ENCODE data around the gene SHPK.

The SHPK gene

DNA sequence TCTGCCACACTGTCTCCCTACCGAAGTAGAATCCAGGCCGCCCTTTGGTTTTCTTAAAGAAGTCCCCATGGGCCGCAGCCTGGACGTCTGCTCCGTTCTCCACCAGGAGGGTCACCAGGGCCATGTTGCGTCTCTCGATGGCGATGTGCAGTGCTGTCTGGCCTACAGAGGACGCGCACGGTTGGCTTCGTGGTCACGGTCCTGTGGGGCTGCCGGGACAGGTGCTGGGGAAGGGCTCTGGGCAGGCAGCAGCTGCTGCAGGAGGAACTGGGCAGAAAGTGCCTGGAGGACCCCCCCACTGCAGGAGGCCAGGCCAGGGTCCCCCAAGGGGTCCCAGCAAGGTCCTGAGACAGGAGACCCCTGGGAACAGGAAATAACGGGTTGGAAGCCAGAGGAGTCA, 45.8 kb downstream of the SHPK start (continued):
- TF ChIP-seq, protein P1, sequence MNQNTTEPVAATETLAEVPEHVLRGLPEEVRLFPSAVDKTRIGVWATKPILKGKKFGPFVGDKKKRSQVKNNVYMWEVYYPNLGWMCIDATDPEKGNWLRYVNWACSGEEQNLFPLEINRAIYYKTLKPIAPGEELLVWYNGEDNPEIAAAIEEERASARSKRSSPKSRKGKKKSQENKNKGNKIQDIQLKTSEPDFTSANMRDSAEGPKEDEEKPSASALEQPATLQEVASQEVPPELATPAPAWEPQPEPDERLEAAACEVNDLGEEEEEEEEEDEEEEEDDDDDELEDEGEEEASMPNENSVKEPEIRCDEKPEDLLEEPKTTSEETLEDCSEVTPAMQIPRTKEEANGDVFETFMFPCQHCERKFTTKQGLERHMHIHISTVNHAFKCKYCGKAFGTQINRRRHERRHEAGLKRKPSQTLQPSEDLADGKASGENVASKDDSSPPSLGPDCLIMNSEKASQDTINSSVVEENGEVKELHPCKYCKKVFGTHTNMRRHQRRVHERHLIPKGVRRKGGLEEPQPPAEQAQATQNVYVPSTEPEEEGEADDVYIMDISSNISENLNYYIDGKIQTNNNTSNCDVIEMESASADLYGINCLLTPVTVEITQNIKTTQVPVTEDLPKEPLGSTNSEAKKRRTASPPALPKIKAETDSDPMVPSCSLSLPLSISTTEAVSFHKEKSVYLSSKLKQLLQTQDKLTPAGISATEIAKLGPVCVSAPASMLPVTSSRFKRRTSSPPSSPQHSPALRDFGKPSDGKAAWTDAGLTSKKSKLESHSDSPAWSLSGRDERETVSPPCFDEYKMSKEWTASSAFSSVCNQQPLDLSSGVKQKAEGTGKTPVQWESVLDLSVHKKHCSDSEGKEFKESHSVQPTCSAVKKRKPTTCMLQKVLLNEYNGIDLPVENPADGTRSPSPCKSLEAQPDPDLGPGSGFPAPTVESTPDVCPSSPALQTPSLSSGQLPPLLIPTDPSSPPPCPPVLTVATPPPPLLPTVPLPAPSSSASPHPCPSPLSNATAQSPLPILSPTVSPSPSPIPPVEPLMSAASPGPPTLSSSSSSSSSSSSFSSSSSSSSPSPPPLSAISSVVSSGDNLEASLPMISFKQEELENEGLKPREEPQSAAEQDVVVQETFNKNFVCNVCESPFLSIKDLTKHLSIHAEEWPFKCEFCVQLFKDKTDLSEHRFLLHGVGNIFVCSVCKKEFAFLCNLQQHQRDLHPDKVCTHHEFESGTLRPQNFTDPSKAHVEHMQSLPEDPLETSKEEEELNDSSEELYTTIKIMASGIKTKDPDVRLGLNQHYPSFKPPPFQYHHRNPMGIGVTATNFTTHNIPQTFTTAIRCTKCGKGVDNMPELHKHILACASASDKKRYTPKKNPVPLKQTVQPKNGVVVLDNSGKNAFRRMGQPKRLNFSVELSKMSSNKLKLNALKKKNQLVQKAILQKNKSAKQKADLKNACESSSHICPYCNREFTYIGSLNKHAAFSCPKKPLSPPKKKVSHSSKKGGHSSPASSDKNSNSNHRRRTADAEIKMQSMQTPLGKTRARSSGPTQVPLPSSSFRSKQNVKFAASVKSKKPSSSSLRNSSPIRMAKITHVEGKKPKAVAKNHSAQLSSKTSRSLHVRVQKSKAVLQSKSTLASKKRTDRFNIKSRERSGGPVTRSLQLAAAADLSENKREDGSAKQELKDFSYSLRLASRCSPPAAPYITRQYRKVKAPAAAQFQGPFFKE (tag by site-specific recombination; IDR thresholded peaks at IDR 0.05; ENCODE audit: borderline replicate concordance) = no peak
- TF ChIP-seq ZNF324 (tag by site-specific recombination; IDR thresholded peaks at IDR 0.05) (no peak), SCRT1 (tag by site-specific recombination; IDR thresholded peaks at IDR 0.05; ENCODE audit: borderline replicate concordance) (no peak), ZBTB7A (tag by site-specific recombination; IDR thresholded peaks at IDR 0.05; ENCODE audit: low read depth) (no peak), ZNF146 (tag by site-specific recombination; IDR thresholded peaks at IDR 0.05) (no peak), ZNF830 (tag by site-specific recombination; IDR thresholded peaks at IDR 0.05; ENCODE audit: low read depth) (no peak), SP2 (tag by site-specific recombination; IDR thresholded peaks at IDR 0.05) (no peak), ZNF341 (tag by site-specific recombination; IDR thresholded peaks at IDR 0.05; ENCODE audit: low read depth) (no peak)
- TF ChIP-seq, protein P2, sequence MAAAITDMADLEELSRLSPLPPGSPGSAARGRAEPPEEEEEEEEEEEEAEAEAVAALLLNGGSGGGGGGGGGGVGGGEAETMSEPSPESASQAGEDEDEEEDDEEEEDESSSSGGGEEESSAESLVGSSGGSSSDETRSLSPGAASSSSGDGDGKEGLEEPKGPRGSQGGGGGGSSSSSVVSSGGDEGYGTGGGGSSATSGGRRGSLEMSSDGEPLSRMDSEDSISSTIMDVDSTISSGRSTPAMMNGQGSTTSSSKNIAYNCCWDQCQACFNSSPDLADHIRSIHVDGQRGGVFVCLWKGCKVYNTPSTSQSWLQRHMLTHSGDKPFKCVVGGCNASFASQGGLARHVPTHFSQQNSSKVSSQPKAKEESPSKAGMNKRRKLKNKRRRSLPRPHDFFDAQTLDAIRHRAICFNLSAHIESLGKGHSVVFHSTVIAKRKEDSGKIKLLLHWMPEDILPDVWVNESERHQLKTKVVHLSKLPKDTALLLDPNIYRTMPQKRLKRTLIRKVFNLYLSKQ (tag by site-specific recombination; IDR thresholded peaks at IDR 0.05; ENCODE audit: borderline replicate concordance) = no peak
- TF ChIP-seq, protein P3, sequence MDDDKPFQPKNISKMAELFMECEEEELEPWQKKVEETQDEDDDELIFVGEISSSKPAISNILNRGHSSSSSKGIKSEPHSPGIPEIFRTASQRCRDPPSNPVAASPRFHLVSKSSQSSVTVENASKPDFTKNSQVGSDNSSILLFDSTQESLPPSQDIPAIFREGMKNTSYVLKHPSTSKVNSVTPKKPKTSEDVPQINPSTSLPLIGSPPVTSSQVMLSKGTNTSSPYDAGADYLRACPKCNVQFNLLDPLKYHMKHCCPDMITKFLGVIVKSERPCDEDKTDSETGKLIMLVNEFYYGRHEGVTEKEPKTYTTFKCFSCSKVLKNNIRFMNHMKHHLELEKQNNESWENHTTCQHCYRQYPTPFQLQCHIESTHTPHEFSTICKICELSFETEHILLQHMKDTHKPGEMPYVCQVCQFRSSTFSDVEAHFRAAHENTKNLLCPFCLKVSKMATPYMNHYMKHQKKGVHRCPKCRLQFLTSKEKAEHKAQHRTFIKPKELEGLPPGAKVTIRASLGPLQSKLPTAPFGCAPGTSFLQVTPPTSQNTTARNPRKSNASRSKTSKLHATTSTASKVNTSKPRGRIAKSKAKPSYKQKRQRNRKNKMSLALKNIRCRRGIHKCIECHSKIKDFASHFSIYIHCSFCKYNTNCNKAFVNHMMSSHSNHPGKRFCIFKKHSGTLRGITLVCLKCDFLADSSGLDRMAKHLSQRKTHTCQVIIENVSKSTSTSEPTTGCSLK (tag by site-specific recombination; IDR thresholded peaks at IDR 0.05) = no peak

DNA sequence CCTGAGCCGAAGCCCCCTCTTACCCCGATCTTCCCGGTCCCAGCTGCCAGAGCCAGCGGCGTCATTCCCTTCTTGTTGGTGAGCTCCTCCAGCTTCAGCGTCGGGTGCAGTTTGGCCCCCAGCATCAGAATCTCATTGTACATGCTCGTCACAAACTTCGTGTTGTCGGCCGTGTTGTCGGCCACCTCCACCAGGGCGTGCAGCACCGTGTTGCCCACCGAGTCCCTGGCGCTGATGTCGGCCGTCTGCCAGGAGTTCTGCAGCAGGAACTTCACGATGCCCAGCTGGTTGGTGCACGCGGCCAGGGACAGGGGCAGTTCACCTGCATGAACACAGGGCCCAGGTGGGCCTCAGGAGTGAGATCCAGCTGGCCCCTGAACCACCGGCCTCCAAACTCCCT, 46.3 kb downstream of the SHPK start:
- ChIA-PET CTCF (interaction anchor here (1.4 kb wide), 1 partner anchor 93 kb away, joined by 4 read pairs; no protein-coding TSS in a partner anchor), POLR2A (no interaction called here)
- H3K9me3 ChIP-seq (ENCODE audit: control insufficient read depth, insufficient read depth, low read depth, low read length) = no peaks in the 10 kb centered on the region
- H3K4me3 ChIP-seq (ENCODE audit: low read depth, low read length) = no peak overlapping the region
- no peak overlapping the region for H3K27ac ChIP-seq (ENCODE audit: extremely low read depth, low read depth, low read length)
- no peaks in the 10 kb centered on the region for H3K4me1 ChIP-seq (ENCODE audit: control insufficient read depth, insufficient read depth, low read length)
- H3K36me3 ChIP-seq (ENCODE audit: control insufficient read depth in 2 of 2, insufficient read depth in 1 of 2, low read length in 2 of 2) = peaks cover 12 to 66% of the 10 kb centered on the region in 2 experiments; a peak in 2 of 3 replicates
- TF ChIP-seq ZNF155 (tag by site-specific recombination; IDR thresholded peaks at IDR 0.05) (no peak), ZNF174 (tag by site-specific recombination; IDR thresholded peaks at IDR 0.05) (no peak), BCL11B (tag by site-specific recombination; IDR thresholded peaks at IDR 0.05; ENCODE audit: low read depth) (no peak), ZBTB48 (tag by site-specific recombination; IDR thresholded peaks at IDR 0.05) (no peak), ZNF544 (tag by site-specific recombination; IDR thresholded peaks at IDR 0.05) (no peak), ZNF791 (tag by site-specific recombination; IDR thresholded peaks at IDR 0.05) (no peak), FEZF1 (tag by site-specific recombination; IDR thresholded peaks at IDR 0.05) (no peak), ZNF2 (tag by site-specific recombination; IDR thresholded peaks at IDR 0.05) (no peak), BCL6B (tag by site-specific recombination; IDR thresholded peaks at IDR 0.05) (no peak), ZNF37A (tag by site-specific recombination; IDR thresholded peaks at IDR 0.05) (no peak), ZNF121 (tag by site-specific recombination; IDR thresholded peaks at IDR 0.05) (no peak), ZNF366 (tag by site-specific recombination; conservative IDR thresholded peaks at IDR 0.05) (no peak), ZNF140 (tag by site-specific recombination; IDR thresholded peaks at IDR 0.05) (no peak), SCRT1 (tag by site-specific recombination; IDR thresholded peaks at IDR 0.05; ENCODE audit: borderline replicate concordance) (no peak), ZSCAN30 (tag by site-specific recombination; IDR thresholded peaks at IDR 0.05) (no peak), KLF10 (tag by site-specific recombination; IDR thresholded peaks at IDR 0.05) (no peak)
- TF ChIP-seq, protein P3 (tag by site-specific recombination; IDR thresholded peaks at IDR 0.05) = no peak

Measured in HEK293 (cell line).